SU-DHL-6 (cell line): ENCODE data around the gene TESK2.
"Not testable (repeated sequence)": the region's sequence is repeated elsewhere in the genome, so short reads cannot be mapped to it uniquely, and the experiment has no call there.

Experiments used
- H2AFZ ChIP-seq: fragments of 200-600 bp; sonication (generic); 2 replicates; pipeline ENCODE4 v1.6.1; 2014; ENCODE audit warnings: low read depth, mild to moderate bottlenecking, moderate library complexity, mixed read lengths, antibody characterized with exemption, low read length; ENCODE audit not compliant: severe bottlenecking
- H3F3A ChIP-seq: fragments of 200-600 bp; shearing (Covaris generic); 2 replicates; pipeline ENCODE4 v1.6.0; 2016; ENCODE audit warnings: antibody characterized with exemption, mild to moderate bottlenecking; ENCODE audit not compliant: insufficient read depth
- H3K27ac ChIP-seq: fragments of 200-600 bp; sonication (generic); 2 replicates; pipeline ENCODE4 v1.5.1; 2016; ENCODE audit warnings: low read depth, mild to moderate bottlenecking, low read length, moderate library complexity, mixed read lengths
- H3K27me3 ChIP-seq: fragments of 200-600 bp; sonication (generic), shearing (Covaris generic); 2 replicates; pipeline ENCODE4 v1.6.0; 2014; ENCODE audit warnings: mild to moderate bottlenecking, low read length
- H3K36me3 ChIP-seq: fragments of 200-600 bp; sonication (generic); 2 replicates; pipeline ENCODE4 v1.6.1; 2014; ENCODE audit warnings: mild to moderate bottlenecking, low read length, mixed read lengths
- H3K4me2 ChIP-seq: fragments of 300-600, 200-600 bp; shearing (Covaris generic), sonication (generic); 2 replicates; pipeline ENCODE4 v1.6.0; 2014; ENCODE audit warnings: low read length, low read depth, mild to moderate bottlenecking; ENCODE audit not compliant: poor library complexity, severe bottlenecking
- H3K4me3 ChIP-seq: fragments of 200-600 bp; sonication (generic); 2 replicates; pipeline ENCODE4 v1.5.1; 2014; ENCODE audit warnings: antibody characterized with exemption, low read length, mild to moderate bottlenecking, mixed read lengths; ENCODE audit not compliant: insufficient read depth, poor library complexity, severe bottlenecking
- H3K79me2 ChIP-seq: fragments of 200-600 bp; sonication (generic); 2 replicates; pipeline ENCODE4 v1.6.1; 2014; ENCODE audit warnings: mild to moderate bottlenecking, low read length, moderate library complexity; ENCODE audit not compliant: insufficient read depth
- H3K9ac ChIP-seq: fragments of 200-600 bp; sonication (generic); 2 replicates; pipeline ENCODE4 v1.7.0; 2014; ENCODE audit warnings: mild to moderate bottlenecking, low read length
- H3K9me2 ChIP-seq: fragments of 200-600 bp; sonication (generic); replicated peaks from 2 replicates; pipeline ENCODE4 v1.6.1; 2014; ENCODE audit warnings: low read length; ENCODE audit not compliant: insufficient read depth
- H3K9me3 ChIP-seq: fragments of 200-600 bp; sonication (generic); 2 replicates; pipeline ENCODE4 v1.6.1; 2014; ENCODE audit warnings: low read length, mixed read lengths; ENCODE audit not compliant: insufficient read depth
- H4K20me1 ChIP-seq: fragments of 200-600 bp; sonication (generic); 2 replicates; pipeline ENCODE4 v1.6.1; 2014; ENCODE audit warnings: low read depth, mild to moderate bottlenecking, antibody characterized with exemption, low read length, moderate library complexity, mixed read lengths
- CTCF ChIP-seq: fragments of 200-600 bp; sonication (generic); IDR thresholded peaks from one replicate; pipeline ENCODE4 v1.5.1; 2017; ENCODE audit warnings: antibody characterized with exemption, mild to moderate bottlenecking, low read length, moderate library complexity; ENCODE audit not compliant: insufficient read depth, poor library complexity, severe bottlenecking
- EZH2phosphoT487 ChIP-seq: fragments of 200-600 bp; sonication (generic), shearing (Covaris generic); conservative IDR thresholded peaks from 2 replicates; pipeline ENCODE4 v1.6.1; 2018; ENCODE audit warnings: mild to moderate bottlenecking, antibody characterized with exemption, low read length, moderate library complexity, mixed read lengths

TESK2 gene

GRCh38 chr1:45491487-45492260 lies 711 bp upstream of the TESK2 start:
- Histone ChIP-seq H3K27me3 (no peaks in the 10 kb centered on the region), H3K36me3 (no peaks in the 10 kb centered on the region), H4K20me1 (no peaks in the 10 kb centered on the region; the same call in 1 of the 2 replicates), H3K79me2 (no peaks in the 10 kb centered on the region), H3K9me2 (no peaks in the 10 kb centered on the region), H3K27ac (peak overlapping the region; percentile 30; the same call in 1 of the 2 replicates), H3K4me2 (peak overlapping the region; percentile 77), H3K4me3 (peak overlapping the region; percentile 53), H2AFZ (peak overlapping the region; percentile 88), H3K9ac (peak overlapping the region; percentile 15; the same call in 1 of the 2 replicates), H3K9me3 (no peaks in the 10 kb centered on the region), H3F3A (peaks cover 16% of the 10 kb centered on the region)
- TF ChIP-seq EZH2phosphoT487 = no peak
- TF ChIP-seq CTCF = no peak

- Histone ChIP-seq H3K4me3 (peak overlapping the region; percentile 64), H3K27me3 (no peaks in the 10 kb centered on the region), H3K9ac (peak overlapping the region; percentile 65), H4K20me1 (no peaks in the 10 kb centered on the region; the same call in 1 of the 2 replicates), H3K79me2 (no peaks in the 10 kb centered on the region), H3K9me2 (no peaks in the 10 kb centered on the region), H3F3A (peaks cover 16% of the 10 kb centered on the region), H3K4me2 (peak overlapping the region; percentile 79), H3K36me3 (no peaks in the 10 kb centered on the region), H2AFZ (peak overlapping the region; percentile 60), H3K9me3 (no peaks in the 10 kb centered on the region), H3K27ac (no peak overlapping the region)
- TF ChIP-seq EZH2phosphoT487 = no peak
- no peak for TF ChIP-seq CTCF
Observed at GRCh38 chr1:45490121-45490625, 790 bp downstream of the TESK2 start.

- H3K27ac ChIP-seq, H3K4me3 ChIP-seq, H3K36me3 ChIP-seq, H3K79me2 ChIP-seq, H2AFZ ChIP-seq, H4K20me1 ChIP-seq, H3K9me3 ChIP-seq, H3K27me3 ChIP-seq, H3K9me2 ChIP-seq, H3K9ac ChIP-seq: not testable (repeated sequence)
- H3F3A ChIP-seq = peaks cover 16% of the 10 kb centered on the region
- H3K4me2 ChIP-seq = peak overlapping the region; percentile 79
Observed at GRCh38 chr1:45489379-45489778, 1.6 kb downstream of the TESK2 start.
